HG03103 (cell line): ENCODE data around the gene TAS2R14.

ENCODE experiments used
- ATAC-seq: cut with Tn5 transposase; IDR thresholded peaks from one replicate; pipeline ENCODE4 v1.9.1; 2021; ENCODE audit warnings: low read depth; ENCODE audit not compliant: unreplicated experiment

Gene TAS2R14, protein sequence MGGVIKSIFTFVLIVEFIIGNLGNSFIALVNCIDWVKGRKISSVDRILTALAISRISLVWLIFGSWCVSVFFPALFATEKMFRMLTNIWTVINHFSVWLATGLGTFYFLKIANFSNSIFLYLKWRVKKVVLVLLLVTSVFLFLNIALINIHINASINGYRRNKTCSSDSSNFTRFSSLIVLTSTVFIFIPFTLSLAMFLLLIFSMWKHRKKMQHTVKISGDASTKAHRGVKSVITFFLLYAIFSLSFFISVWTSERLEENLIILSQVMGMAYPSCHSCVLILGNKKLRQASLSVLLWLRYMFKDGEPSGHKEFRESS

DNA sequence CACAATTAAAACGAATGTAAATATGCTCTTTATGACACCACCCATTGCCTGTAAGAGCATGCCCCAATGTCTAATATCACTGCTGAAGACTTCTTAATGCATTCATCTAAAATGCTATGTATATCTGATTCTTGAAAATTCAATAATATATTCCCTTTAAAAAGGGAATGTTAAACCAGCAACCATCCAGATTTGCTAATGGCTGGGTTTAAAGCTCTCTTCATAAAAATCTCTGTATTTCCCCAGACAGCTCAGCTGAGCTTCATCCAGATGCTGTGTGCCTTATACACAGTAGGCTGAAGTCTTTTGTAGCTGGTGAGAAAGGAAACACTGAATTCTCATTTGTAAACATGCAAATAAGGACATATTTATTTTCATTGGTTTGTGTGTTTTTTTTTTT is at the start of gene TAS2R14:
Gene TAS2R14 (minus strand): TSS at position 101 of the 400 bp plus-strand sequence. CDS start 56 bp downstream, at position 45.
- no peak for ATAC-seq

DNA sequence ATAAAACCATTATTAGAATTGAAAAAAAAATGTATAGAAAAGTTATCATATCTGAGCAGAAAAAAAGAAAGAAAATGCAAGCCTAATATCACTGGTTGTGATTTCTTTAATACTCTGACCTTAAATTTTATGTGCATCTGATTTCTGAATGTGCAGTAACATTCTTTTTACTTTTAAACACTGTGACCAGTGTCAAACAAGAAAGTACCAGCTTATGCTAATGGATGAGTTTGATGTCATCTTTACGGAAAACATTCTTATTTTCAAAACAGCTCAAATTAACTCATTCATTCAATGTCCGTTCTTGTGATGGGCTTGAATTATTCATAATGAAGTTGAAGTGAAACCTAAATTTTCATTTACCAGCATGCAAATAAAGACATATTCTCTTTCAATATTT is 47.7 kb upstream of the TAS2R14 start, which contains the start of gene TAS2R50:
Gene TAS2R50 (minus strand): TSS at position 101 of the 400 bp plus-strand sequence. CDS start 52 bp downstream, at position 49.
- no peak for ATAC-seq

DNA sequence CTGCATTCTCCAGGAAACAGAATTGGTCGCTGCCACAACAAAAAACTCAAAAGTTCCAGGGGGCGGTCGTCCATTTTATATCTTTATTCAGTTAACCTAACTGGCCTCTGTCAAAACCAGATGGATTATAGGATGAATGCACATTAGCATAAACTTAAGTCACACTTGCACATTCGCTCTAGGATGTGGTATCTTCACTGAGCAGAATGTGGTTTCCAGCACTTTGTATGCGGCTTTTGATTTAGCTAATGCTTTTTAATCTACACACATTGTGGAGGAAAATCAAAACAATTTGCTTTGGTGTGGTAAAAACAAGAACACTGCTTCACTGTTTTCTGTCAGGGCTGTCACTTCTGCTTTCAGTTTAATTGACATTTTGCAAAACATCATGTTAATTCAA is 43.2 kb upstream of the TAS2R14 start:
- ATAC-seq: no peak

DNA sequence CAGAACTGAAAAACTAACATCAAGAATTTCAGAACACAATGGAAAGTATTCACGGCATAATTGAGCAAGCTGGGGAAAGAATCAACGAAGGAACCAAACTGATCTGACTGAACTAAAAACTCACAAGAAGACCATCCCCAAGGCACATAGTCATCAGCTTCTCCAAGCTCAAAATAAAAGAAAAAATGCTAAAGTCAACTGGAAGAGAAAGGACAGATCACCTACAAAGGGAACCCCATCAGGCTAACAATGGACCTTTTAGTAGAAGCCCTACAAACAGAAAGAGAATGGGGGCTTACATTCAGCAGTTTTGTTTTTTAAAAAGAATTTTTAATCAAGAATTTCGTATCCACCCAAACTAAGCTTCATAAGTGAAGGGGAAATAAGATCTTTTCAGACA is 35.9 kb upstream of the TAS2R14 start:
- ATAC-seq: no peak

DNA sequence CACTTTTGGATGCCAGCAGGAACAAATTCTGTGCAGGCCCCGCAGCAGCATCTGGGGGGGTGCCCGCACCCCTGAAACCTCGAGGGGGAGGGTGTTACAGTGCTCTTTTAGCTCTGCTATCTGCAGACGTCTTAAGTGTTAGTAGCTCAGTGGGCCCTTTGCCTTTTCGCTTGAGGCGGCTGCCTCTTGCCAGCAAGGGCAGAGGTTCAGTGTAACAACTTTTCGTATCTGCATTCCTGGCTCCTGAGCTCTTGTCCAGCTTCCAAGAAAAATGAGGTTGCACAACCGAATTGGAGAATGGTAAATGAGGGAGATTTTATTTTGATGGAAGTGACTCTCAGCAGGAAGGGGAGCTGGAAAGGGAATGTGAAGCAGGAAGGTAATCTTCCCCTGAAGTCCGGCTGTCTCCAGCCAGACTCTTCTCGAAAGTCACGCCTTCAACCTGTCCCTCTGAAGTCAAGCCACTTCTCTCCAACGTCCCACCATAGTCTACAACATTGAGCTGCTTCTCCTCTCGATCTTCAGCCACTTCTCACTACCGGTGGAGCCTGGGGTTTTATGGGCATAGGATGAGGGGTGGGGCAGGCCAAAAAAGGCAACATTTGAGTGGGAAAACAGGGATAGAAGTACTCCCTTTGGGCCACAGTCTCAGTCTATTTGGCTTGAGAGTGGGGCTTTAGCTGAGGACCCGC is 29.8 kb upstream of the TAS2R14 start:
- ATAC-seq: no peak

DNA sequence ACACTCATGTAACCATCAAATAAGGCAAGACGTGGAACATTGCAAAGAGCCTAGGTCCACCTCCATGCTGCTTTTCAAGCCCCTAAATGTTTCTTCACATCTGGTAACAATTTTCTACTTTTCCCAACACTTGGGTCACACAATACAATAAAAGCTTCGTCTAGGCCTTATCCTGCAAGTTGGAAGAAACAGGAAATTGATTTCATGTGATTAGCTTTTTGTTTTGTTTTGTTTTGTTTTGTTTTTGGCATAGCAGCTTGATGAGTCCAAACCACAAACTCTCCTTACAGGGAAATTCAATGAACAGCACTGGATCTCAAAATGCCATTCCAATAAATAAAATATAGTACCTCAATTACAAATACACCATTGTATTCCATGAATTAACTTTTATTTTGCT is 28.3 kb upstream of the TAS2R14 start:
- ATAC-seq: no peak

DNA sequence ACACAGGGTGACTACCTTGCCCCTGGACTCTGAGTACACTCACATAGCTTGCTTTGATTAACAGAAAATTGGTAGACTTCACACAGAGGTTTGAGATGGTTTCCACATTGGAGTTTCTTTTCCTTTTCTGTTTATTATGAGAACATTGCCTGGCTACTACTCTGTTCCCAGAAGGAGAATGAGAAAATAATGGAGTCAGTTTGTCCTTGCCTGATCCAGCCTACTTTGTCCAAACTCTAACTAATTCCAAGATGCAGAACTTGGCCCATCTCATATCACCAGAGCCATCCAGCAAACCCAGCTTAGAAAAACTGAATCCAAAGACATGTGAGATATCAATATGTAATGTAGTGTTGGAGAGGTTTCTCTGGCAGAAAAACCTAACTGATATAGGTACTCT is 27.3 kb upstream of the TAS2R14 start:
- no peak for ATAC-seq

DNA sequence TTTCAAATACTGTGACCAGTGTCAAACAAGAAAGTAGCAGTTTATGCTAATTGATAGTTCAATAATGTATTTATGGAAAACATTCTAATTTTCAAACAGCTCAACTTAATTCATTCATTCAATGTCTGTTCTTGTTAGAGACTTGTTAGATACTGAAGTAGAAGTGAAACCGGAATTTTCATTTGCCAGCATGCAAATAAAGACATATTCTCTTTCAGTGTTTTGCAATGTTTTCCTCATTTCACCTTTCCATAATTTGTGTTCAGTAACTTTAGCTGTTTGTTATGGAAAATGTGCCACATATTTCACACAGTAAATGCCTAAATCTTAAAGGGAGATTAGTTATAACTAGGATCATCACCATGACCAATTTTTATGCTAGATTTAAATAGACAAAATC is 26.4 kb upstream of the TAS2R14 start:
- no peak for ATAC-seq

DNA sequence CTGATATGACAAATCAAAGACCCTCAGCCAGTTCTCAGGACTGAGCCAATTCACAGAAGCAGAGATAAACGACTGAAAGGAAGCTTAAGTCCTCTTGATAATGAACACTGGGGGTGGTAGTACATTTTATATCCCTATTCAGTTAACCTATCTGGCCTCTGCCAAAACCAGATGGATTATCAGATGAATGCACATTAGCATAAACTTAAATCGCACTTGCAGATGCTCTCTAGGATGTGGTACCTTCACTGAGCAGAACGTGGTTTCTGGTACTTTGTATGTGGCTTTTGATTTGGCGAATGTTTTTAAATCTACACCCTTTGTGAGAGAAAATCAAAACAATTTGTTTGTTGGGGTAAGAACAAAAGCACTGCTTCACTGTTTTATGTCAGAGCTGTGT is 21.1 kb upstream of the TAS2R14 start:
- ATAC-seq: no peak

DNA sequence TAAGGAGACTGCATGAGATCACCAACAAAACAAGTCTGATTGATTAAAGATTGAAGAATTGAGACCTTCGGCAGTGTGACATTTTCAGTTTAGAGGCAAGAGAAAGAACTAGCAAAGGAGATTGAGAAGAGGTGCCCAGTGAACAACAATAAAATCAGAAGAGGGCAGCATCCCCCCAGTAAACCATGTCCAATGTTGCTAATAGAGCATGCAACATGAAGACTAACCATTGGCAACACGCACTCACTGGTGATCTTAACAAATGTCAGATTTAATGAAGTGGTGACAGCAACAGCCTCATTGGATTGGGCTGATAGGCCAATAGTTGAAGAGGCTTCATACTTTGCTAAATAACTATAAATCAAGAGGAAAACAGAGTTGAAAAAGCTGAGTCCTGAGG is 20.7 kb upstream of the TAS2R14 start:
- ATAC-seq: no peak

DNA sequence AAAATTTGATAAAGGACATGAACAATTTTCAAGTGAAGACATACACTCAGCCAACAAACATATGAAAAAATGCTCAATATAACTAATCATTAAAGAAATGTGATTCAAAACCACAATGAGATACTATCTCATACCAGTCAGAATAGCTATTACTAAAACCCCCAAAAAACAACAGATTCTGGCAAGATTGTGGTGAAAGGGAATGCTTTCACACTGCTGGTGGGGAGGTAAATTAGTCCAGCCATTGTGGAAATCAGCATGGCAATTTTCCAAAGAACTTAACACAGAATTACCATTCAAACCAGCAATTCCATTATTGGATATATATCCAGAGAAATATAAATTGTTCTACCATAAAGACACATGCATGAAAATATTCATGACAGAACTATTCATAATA is 18.7 kb upstream of the TAS2R14 start:
- ATAC-seq: no peak

DNA sequence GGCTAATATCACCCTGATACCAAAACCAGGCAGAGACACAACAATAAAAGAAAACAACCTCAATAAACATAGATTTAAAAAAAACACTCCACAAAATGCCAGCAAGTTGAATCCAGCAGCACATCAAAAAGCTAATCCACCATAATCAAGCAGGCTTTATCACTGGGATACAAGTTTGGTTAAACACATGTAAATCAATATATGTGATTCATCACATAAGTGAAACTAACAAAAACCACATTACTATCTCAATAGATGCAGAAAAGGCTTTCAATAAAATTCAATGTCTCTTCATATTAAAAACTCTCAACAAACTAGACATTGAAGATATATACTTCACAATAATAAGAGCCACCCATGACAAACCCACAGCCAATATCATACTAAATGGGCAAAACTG is 17.0 kb upstream of the TAS2R14 start:
- ATAC-seq: no peak

DNA sequence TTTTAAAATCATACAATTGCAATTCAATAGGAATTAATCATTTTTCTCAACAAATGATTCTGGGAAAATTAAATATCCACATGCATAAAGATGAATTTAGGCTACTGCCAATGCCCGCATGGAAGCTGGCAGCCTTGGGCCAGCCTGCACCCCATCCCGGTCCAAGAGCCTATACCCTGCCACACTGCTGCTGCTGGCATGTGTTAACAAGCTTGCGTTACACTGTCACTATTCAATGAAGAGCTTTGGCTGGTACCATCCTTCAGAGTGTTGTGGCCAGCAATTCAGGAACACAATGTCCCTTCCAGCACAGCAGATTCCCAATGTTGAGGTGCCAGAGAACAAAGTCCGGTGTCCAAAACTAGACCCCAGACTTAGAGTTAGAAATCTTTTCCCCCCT is 13.6 kb upstream of the TAS2R14 start:
- no peak for ATAC-seq

DNA sequence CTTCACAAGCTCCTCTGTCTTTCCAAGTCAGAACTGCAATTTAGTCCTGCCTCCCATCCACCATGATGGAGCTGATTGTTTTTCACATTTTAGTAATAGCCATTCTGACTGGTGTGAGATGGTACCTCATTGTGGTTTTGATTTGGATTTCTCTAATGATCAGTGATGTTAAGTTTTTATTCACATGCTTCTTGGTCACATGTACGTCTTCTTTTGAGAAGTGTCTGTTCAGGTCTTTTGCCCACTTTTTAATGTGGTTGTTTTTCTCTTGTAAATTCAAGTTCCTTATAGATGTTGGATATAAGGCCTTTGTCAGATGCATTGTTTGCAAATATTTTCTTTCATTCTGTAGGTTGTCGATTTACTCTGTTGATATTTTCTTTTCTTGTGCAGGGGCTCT is 4.1 kb upstream of the TAS2R14 start:
- no peak for ATAC-seq

DNA sequence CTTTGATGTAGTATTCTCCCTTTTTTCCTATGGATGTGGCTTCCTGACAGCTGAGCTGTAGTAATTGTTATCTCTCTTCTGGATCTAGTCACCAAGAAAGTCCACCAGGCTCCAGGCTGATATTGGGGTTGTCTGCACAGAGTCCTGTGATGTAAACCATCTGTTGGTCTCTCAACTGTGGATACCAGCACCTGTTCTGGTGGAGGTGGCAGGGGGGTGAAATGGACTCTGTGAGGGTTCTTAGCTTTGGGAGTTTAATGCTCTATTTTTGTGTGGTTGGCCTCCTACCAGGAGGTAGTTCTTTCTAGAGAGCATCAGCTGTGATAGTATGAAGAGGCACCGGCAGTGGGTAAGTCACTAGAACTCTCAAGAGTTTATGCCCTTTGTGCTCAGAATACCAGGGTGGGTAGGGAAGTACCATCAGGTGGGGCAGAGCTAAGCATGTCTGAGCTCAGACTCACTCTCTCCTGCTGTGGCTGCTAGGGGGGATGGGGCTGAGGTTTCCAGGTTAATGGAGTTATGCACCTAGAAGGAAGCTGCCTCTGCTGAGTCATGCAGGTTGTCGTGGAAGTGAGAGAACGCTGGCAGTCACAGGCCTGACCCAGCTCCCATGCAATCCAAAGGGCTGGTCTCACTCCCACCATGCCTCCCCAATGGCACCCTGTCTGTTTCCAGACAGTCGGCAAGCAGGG is 3.0 kb upstream of the TAS2R14 start:
- ATAC-seq: no peak

DNA sequence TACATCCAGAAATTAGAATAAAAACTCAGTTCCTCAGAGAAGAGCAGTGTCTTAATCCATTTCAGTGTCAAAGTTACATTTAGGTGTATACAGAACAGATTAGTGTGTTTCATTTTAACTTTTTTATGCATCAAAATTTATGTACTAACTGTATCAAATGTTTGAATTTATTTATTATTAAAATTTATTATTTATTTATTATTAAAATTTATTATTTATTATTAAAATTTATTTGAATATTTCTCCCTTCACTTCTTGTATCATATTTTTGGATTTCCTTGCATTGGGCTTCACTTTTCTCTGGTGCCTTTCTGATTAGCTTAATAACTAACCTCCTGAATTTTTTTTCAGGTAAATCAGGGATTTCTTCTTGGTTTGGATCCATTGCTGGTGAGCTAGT is 2.3 kb upstream of the TAS2R14 start:
- no peak for ATAC-seq

DNA sequence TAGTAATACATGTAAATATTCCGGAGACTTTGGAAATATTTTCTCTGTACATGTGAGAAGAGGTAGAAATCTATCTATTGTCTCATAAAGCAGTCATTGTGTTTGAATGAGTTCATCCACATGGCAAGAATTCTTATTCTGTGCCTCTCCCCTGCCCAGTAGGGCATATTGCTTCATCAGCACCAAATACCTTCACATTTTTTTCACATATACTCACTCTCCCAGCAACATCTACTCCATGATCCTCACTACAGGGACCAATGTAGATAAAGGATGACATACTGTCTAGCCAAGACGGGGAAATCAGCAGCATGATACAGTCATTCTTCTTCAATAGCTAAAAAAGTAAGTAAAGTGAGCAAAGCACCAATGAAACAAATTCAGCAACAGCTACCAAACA is 1.3 kb upstream of the TAS2R14 start:
- ATAC-seq: no peak

DNA sequence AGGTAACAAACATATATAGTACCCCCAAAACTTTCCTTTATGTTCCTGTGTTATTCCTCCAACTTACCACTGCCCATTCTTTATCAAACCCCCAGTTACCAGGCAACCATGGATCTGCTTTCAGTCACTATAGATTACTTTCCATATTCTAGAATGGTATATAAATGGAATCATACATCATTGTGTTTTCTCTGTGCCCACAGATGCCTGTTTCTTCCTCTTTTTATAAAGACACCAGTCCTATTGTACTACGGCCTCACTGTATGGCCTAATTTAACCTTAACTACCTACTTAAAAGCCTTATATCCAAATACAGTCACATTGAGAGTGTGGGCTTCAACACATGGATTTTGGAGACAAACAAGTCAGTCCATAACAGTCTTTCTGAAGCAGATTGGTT is 2.6 kb downstream of the TAS2R14 start:
- no peak for ATAC-seq

DNA sequence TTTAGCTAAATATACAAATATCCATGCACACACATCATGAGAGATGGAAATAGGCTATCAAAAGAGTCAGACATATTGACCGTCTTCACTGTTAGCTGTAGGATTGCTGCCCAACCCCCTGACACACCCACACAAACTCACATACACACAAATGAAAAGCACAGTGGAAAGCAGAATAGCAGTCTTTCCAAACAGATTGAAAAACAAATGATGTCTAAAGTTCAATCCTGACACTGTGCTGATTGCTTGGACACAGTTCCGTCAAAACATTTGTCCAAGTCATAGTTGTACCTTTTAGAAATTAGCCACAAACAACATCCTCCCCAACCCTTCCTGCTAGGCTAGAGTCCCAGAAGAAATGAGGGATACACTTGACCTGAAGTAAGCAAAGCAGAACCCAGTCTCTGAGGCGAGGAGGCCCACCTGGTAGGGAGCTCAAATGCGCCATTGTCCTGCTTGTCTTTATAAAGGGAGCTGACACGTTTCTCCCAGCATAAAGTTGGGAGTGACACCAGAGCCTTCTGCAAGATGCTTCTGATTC is 10.2 kb downstream of the TAS2R14 start, which contains the start of gene PRH2:
Gene PRH2 (plus strand): TSS at position 491 of the 541 bp plus-strand sequence. CDS start 38 bp downstream, at position 529.
- ATAC-seq: no peak

DNA sequence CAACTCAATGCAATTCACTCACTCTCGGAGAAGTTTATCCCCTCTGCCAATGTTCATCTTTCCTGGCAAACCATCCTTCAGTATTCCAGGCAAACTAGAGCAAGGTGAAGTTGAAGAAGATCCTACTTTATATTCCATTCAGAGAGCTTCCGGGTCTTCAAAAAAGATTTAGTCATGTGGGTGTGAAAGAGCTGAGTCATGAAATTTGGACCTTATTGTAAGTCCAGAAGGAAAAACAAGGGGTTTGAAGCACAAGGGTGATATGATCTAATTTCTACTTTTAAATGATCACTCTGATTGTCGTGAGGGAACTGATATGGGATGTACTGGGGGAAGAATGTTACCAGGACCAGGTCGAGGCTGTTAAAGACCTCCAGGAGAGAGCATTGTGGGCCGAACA is 12.8 kb downstream of the TAS2R14 start:
- no peak for ATAC-seq

DNA sequence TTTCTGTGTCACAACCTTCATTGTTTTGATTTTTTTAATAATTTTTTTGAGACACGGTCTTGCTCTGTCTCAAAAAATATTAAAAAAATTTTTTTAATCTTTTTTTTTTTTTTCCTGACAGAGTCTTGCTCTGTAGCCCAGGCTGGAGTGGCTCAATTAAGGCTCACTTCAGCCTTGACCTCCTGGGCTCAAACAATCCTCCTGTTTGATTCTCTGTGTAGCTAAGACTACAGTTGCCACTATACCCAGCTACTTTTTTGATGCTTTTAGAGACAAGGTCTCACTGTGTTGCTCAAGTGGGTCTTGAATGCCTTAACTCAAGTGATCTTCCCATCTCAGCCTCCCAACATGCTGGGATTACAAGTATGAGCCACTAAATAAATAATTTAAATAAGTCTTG is 19.3 kb downstream of the TAS2R14 start:
- no peak for ATAC-seq
